LNCaP clone FGC (cell line): ENCODE results near the gene LYPLA2.

ENCODE experiments used
- DNase-seq: peaks from one replicate; pipeline ENCODE4 v3.0.0-alpha.2; 2011; ENCODE audit warnings: low read depth
- H3K4me3 ChIP-seq: 2 replicates; pipeline ENCODE4 v1.5.1; 2011; ENCODE audit warnings: mild to moderate bottlenecking, low read depth, low read length, control low read depth
- TF ChIP-seq, protein P1 (sequence below): IDR thresholded peaks from 2 replicates; pipeline ENCODE4 v1.5.1; 2012; ENCODE audit warnings: mild to moderate bottlenecking; ENCODE audit not compliant: control insufficient read depth, insufficient read depth; ENCODE audit errors: extremely low read depth

Gene LYPLA2

GRCh38 chr1:23751050-23751814 lies 39.7 kb upstream of the LYPLA2 start:
- no peak overlapping the region for H3K4me3 ChIP-seq
- TF ChIP-seq, protein P1, sequence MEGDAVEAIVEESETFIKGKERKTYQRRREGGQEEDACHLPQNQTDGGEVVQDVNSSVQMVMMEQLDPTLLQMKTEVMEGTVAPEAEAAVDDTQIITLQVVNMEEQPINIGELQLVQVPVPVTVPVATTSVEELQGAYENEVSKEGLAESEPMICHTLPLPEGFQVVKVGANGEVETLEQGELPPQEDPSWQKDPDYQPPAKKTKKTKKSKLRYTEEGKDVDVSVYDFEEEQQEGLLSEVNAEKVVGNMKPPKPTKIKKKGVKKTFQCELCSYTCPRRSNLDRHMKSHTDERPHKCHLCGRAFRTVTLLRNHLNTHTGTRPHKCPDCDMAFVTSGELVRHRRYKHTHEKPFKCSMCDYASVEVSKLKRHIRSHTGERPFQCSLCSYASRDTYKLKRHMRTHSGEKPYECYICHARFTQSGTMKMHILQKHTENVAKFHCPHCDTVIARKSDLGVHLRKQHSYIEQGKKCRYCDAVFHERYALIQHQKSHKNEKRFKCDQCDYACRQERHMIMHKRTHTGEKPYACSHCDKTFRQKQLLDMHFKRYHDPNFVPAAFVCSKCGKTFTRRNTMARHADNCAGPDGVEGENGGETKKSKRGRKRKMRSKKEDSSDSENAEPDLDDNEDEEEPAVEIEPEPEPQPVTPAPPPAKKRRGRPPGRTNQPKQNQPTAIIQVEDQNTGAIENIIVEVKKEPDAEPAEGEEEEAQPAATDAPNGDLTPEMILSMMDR: peak; percentile 65
- DNase-seq: no peak

DNA sequence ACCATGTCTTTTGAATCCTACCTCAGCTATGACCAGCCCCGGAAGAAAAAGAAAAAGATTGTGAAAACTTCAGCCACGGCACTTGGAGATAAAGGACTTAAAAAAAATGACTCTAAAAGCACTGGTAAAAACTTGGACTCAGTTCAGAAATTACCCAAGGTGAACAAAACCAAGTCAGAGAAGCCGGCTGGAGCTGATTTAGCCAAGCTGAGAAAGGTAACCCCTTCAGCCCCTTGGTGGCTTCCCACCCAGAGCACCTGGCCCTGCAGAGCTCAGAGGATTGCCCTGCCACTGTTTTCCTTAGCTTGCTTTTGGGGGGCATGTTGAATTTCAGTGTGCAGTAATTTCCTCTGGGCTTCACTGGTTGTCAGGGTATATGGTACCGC lies 39.1 kb upstream of the LYPLA2 start:
- TF ChIP-seq, protein P1: no peak
- no peak for DNase-seq
- no peak overlapping the region for H3K4me3 ChIP-seq

DNA sequence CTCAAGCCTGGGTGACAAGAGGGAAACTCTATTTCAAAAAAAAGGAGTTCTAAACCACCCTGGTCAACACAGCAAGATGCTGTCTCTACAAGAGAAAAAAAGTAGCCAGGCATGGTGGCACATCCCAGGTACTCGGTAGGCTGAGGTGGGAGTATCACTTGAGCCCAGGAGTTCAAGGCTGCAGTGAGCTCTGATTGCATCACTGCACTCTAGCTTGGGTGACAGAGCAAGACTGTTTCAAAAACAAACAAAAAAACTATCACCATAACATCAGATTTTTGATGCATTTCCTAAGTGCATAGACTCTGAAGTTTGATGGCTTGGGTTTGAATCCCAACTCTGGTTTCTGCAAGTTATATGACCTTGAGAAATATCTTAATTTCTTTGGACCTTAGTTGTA lies 38.0 kb upstream of the LYPLA2 start:
- no peak for DNase-seq
- no peak overlapping the region for H3K4me3 ChIP-seq
- TF ChIP-seq, protein P1: no peak

DNA sequence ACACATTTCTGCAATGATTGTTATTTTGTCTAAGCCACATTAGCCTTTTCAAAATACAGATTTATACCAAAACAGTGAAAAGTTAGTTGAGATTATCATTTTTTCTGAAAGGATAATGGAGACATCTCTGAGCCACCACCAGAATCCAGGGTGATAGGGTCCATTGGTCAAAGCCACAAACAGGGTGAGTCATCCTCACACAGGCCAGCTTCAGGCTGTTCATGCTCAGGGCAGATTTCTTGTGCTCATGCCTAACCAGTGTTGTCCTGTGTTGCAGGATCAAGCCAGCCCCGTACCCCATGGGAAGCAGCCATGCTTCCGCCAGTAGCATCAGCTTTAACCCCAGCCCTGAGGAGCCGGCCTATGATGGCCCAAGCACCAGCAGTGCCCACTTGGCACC lies 34.3 kb upstream of the LYPLA2 start:
- no peak for DNase-seq
- H3K4me3 ChIP-seq: no peak overlapping the region
- TF ChIP-seq, protein P1: no peak

- DNase-seq: no peak
- TF ChIP-seq, protein P1: no peak
- H3K4me3 ChIP-seq: no peak overlapping the region
Observed at GRCh38 chr1:23757812-23758211, 33.1 kb upstream of the LYPLA2 start.

- no peak overlapping the region for H3K4me3 ChIP-seq
- TF ChIP-seq, protein P1: no peak
- no peak for DNase-seq
Observed at GRCh38 chr1:23759277-23759676, 31.7 kb upstream of the LYPLA2 start.

GRCh38 chr1:23763041-23763577 lies 27.8 kb upstream of the LYPLA2 start:
- DNase-seq: no peak
- no peak overlapping the region for H3K4me3 ChIP-seq
- TF ChIP-seq, protein P1: no peak
